ENCODE measurements around the gene ARID1A.

Gene ARID1A

GRCh38 chr1:26729633-26730032 is 33.8 kb downstream of the ARID1A start:
- no peak for DNase-seq

GRCh38 chr1:26730695-26731094 is 34.9 kb downstream of the ARID1A start:
- no peak for DNase-seq

- no peak for DNase-seq
Measured at GRCh38 chr1:26731233-26731902, 35.6 kb downstream of the ARID1A start.

GRCh38 chr1:26733392-26733791 is 37.6 kb downstream of the ARID1A start:
- no peak for DNase-seq

- no peak for DNase-seq
Measured at GRCh38 chr1:26733982-26734381, 38.2 kb downstream of the ARID1A start.

GRCh38 chr1:26734501-26735058 is 38.8 kb downstream of the ARID1A start:
- DNase-seq: no peak

GRCh38 chr1:26739329-26739914 is 43.6 kb downstream of the ARID1A start:
- DNase-seq: no peak

- DNase-seq: no peak
Measured at GRCh38 chr1:26740023-26740634, 44.3 kb downstream of the ARID1A start.

GRCh38 chr1:26740952-26741351 is 45.1 kb downstream of the ARID1A start:
- no peak for DNase-seq

- no peak for DNase-seq
Measured at GRCh38 chr1:26743426-26744059, 47.7 kb downstream of the ARID1A start.

- peak; percentile 91 for DNase-seq
Measured at GRCh38 chr1:26744075-26744959, 48.5 kb downstream of the ARID1A start.

- DNase-seq: no peak
Measured at GRCh38 chr1:26745191-26745590, 49.4 kb downstream of the ARID1A start.

GRCh38 chr1:26747048-26747447 is 51.2 kb downstream of the ARID1A start:
- no peak for DNase-seq

- no peak for DNase-seq
Measured at GRCh38 chr1:26748351-26748750, 52.5 kb downstream of the ARID1A start.

- DNase-seq: no peak
Measured at GRCh38 chr1:26749458-26749857, 53.6 kb downstream of the ARID1A start.

- DNase-seq: no peak
Measured at GRCh38 chr1:26750428-26750827, 54.6 kb downstream of the ARID1A start.

- no peak for DNase-seq
Measured at GRCh38 chr1:26752519-26752918, 56.7 kb downstream of the ARID1A start.

GRCh38 chr1:26754086-26754874 is 58.5 kb downstream of the ARID1A start:
- DNase-seq: no peak

GRCh38 chr1:26758358-26758757 is 62.5 kb downstream of the ARID1A start:
- DNase-seq: no peak

GRCh38 chr1:26759531-26759930 is 63.7 kb downstream of the ARID1A start:
- no peak for DNase-seq

GRCh38 chr1:26761217-26761616 is 65.4 kb downstream of the ARID1A start:
- DNase-seq: no peak

GRCh38 chr1:26767714-26768113 is 71.9 kb downstream of the ARID1A start:
- no peak for DNase-seq
